Measurements from ENCODE around the gene MRGPRE.

The MRGPRE gene

DNA sequence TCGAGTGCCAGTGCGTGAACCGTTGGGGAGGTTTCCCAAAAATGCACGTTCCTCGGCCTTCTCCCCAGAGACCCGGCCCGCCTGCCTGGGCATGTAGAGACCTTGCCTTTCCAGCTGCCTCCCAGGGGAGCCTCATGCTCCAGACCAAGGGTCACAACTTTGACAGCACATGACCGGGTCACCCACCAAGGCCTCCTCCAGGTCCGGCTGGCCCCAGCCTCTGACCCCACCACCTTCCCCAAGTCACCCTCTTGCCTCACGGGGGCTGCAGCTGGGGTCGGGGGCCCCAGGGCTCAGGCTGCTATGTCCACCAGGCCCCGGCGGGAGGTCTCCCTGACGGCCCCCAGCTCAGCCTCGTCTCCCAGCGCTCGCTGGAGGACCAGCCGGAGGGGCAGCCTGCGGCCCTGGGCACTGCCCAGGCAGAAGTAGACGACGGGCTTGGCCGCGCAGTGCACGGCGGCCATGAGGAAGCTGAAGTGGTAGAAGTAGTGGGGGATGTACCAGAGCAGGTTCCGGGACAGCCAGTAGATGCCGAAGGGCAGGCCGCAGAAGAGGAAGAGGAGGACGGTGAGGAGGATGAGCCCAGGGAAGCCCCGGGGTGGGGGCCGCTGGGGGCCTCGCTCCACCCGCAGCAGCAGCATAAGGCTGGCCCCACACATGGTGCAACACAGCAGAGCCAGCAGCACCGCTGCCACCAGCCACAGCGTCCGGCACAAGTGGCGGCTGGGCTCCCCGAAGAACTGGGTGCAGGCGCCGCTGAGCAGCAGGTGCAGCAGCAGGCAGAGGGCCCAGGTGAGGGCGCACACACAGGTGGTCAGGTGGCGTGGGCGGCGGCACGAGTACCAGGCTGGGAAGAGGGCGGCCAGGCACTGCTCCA lies 4.4 kb downstream of the MRGPRE start:
- Histone ChIP-seq H3K27ac (no peak overlapping the region), H3K79me2 (no peaks in the 10 kb centered on the region), H2AFZ (no peak overlapping the region), H3K9ac (no peak overlapping the region), H3K4me1 (no peaks in the 10 kb centered on the region), H3K4me3 (ENCODE audit: low read depth, low read length) (no peak overlapping the region), H3K4me2 (ENCODE audit: low read length) (no peak overlapping the region), H3K27me3 (ENCODE audit: control insufficient read depth, insufficient read depth, low read length) (no peaks in the 10 kb centered on the region), H3K36me3 (ENCODE audit: control insufficient read depth, insufficient read depth, low read length) (no peaks in the 10 kb centered on the region), H3K9me3 (ENCODE audit: control insufficient read depth, low read length) (no peaks in the 10 kb centered on the region)
- no peak for TF ChIP-seq CTCF (IDR thresholded peaks at IDR 0.05)

DNA sequence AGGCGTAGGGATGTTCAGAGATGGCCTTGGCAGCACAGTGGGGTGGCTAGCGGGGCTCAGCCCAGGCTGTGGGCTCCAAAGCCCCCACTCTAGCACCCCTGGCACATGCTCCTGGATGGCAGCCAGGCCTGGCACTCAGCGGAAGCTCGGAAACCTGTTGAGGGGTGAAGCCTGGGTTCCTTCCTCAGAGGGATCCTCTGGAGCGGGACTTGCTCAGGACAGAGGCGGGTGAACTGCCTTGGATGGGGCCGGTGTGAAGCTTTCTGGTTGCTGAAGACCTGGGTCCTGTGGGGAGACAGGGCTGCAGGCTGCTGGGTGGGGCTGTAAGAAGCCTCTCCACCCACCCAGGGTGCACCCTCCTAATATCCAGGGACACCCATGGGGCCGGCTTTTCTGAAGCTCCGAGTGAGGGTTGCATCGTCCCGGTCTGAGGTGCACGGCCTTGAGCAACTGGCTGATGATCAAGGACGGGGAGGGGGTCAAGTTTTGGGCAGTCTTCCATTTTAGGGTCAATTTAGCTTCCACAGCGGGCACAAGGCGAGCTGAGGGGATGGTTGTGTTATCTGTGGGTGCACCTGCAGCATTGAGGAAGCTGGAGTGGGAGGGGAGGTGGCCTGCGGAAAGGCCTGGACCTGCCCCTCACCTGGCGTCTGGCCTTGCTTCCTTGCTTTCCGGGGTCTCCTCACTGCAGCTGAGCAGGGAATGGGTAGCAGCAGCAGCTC lies 5.2 kb downstream of the MRGPRE start:
- Histone ChIP-seq H2AFZ (no peak overlapping the region), H3K36me3 (ENCODE audit: control insufficient read depth, insufficient read depth, low read length) (no peaks in the 10 kb centered on the region), H3K79me2 (no peaks in the 10 kb centered on the region), H3K27me3 (ENCODE audit: control insufficient read depth, insufficient read depth, low read length) (no peaks in the 10 kb centered on the region), H3K27ac (no peak overlapping the region), H3K9me3 (ENCODE audit: control insufficient read depth, low read length) (no peaks in the 10 kb centered on the region), H3K4me1 (no peaks in the 10 kb centered on the region), H3K4me3 (ENCODE audit: low read depth, low read length) (no peak overlapping the region), H3K9ac (no peak overlapping the region), H3K4me2 (ENCODE audit: low read length) (no peak overlapping the region)
- TF ChIP-seq CTCF (IDR thresholded peaks at IDR 0.05), result no peak

DNA sequence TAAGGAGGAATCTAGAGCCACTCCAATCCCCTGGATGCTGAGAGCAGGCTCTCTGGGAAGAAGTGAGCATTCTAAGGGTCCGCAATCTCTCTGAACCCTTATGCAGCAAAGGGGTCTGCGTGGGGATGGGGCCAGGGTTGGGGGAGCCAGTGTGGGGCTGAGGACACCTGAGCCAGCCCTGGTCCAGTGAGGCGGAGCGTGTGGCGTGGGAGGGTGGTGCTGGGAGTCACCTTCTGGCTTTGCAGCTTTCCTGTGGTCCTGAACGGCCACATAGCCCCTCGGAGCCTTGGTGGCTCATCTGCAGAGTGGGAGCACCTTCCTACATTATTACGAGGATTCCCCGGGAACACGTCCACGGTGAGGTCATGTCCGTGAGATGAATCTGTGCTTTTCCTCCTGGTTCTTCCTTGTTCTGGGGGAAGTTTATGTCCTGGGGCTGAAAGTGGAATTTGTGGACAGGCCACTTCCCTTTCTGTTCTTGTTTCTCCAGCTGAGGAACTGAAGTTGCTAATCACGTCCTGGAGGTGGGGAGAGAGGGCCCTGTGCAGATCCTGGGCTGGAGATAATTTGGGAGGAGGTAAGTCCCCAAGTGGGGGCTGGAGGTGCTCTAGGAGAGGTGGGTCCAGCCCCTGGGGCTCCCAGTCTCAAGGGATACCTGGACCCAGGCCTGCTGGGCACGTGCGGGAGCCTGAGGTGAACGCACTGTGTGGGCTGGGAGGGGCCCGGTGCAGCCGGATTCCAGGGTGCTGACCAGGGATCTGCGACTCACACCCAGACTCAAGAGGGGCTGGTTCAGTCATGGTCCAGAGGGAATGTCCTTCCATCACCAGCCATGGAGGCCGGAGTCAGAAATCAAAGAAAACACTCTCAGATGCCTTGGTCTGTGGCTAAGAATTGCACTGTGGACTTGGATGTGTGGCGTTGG lies 6.1 kb downstream of the MRGPRE start:
- Histone ChIP-seq H3K79me2 (no peaks in the 10 kb centered on the region), H3K27ac (no peak overlapping the region), H3K27me3 (ENCODE audit: control insufficient read depth, insufficient read depth, low read length) (no peaks in the 10 kb centered on the region), H3K4me2 (ENCODE audit: low read length) (no peak overlapping the region), H2AFZ (no peak overlapping the region), H3K36me3 (ENCODE audit: control insufficient read depth, insufficient read depth, low read length) (no peaks in the 10 kb centered on the region), H3K4me3 (ENCODE audit: low read depth, low read length) (no peak overlapping the region), H3K9me3 (ENCODE audit: control insufficient read depth, low read length) (no peaks in the 10 kb centered on the region), H3K9ac (no peak overlapping the region), H3K4me1 (no peaks in the 10 kb centered on the region)
- no peak for TF ChIP-seq CTCF (IDR thresholded peaks at IDR 0.05)

GRCh38 chr11:3225159-3225758 lies 7.0 kb downstream of the MRGPRE start:
- H3K27me3 ChIP-seq (ENCODE audit: control insufficient read depth, insufficient read depth, low read length), result no peaks in the 10 kb centered on the region
- no peak overlapping the region for H2AFZ ChIP-seq
- no peaks in the 10 kb centered on the region for H3K4me1 ChIP-seq
- no peaks in the 10 kb centered on the region for H3K79me2 ChIP-seq
- no peak overlapping the region for H3K9ac ChIP-seq
- no peak overlapping the region for H3K4me3 ChIP-seq (ENCODE audit: low read depth, low read length)
- no peak overlapping the region for H3K4me2 ChIP-seq (ENCODE audit: low read length)
- no peak for TF ChIP-seq CTCF (IDR thresholded peaks at IDR 0.05)
- no peaks in the 10 kb centered on the region for H3K9me3 ChIP-seq (ENCODE audit: control insufficient read depth, low read length)
- no peaks in the 10 kb centered on the region for H3K36me3 ChIP-seq (ENCODE audit: control insufficient read depth, insufficient read depth, low read length)
- H3K27ac ChIP-seq, result no peak overlapping the region

All from parathyroid adenoma (tissue), 2 donors.